Duodenal mucosa (tissue), 2 donors: ENCODE results near the gene MSRB3.

Experiments used
- H3K27ac ChIP-seq: one replicate; pipeline ENCODE4 v1.7.0; 2013; ENCODE audit warnings: low read depth, low read length
- H3K27me3 ChIP-seq, 2 donors: one replicate each; pipeline ENCODE4 v1.7.0; 2013; ENCODE audit warnings: low read length in 2 of 2, control low read depth in 1 of 2; ENCODE audit not compliant: insufficient read depth in 2 of 2, control insufficient read depth in 1 of 2
- H3K36me3 ChIP-seq, 2 donors: one replicate each; pipeline ENCODE4 v1.7.0; 2013; ENCODE audit warnings: low read length in 2 of 2, control low read depth in 1 of 2; ENCODE audit not compliant: insufficient read depth in 2 of 2, control insufficient read depth in 1 of 2
- H3K4me1 ChIP-seq, 2 donors: one replicate each; pipeline ENCODE4 v1.7.0; 2013; ENCODE audit warnings: low read length in 2 of 2, control low read depth in 1 of 2; ENCODE audit not compliant: insufficient read depth in 2 of 2, control insufficient read depth in 1 of 2
- H3K4me3 ChIP-seq, 2 donors: one replicate each; pipeline ENCODE4 v1.7.0; 2013; ENCODE audit warnings: low read length in 2 of 2, low read depth in 1 of 2
- H3K9ac ChIP-seq, 2 donors: one replicate each; pipeline ENCODE4 v1.7.0; 2013; ENCODE audit warnings: low read length in 2 of 2, low read depth in 1 of 2
- H3K9me3 ChIP-seq, 2 donors: one replicate each; pipeline ENCODE4 v1.7.0; 2013; ENCODE audit warnings: low read length in 2 of 2, control low read depth in 1 of 2; ENCODE audit not compliant: control insufficient read depth in 1 of 2

Gene MSRB3

DNA sequence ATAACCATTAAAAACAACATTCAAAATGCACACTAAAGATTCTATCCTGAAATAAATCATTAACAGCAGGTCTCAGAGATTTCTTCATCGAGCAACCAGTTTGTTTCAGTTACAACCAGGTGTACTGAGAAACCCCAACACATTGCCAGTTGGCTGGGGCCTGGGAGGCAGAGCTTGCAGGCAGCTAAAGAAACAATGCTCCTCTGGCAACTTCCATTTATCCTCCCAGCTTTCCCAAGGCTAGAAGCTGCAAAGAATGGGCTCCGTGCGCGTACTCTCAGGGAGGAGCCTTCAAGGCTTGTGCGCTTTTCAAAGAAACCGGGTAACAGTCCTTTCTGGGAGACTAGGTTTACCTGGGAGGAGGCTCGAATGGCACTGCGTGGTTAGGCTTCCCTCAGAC is 181.6 kb downstream of the MSRB3 start:
- Histone ChIP-seq H3K27ac (no peak overlapping the region), H3K9me3 (no peaks in the 10 kb centered on the region), H3K9ac (peak overlapping the region in 1 of 2 donors; percentile 10), H3K4me1 (peaks cover 14 to 26% of the 10 kb centered on the region in 2 donors), H3K36me3 (no peaks in the 10 kb centered on the region), H3K27me3 (no peaks in the 10 kb centered on the region), H3K4me3 (peak overlapping the region in 1 of 2 donors; percentile 17)

DNA sequence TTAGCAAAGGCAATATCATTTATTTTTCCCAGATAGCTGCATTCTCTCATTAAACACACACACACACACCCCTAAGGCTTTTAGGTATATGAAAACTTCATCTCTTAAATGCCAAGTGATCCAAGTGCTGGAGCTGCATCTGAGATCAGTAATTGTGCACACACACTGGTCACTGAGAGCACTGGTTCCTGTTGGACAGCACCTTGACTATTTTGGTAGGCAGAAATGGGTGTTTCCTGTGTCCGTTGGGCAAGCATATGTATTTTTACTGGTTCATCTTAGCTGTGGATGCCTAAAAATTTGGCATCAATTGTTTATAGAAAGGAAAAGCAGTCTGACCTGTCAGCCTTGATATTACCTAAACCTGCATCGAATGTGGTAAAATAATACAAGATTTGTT is 182.5 kb downstream of the MSRB3 start:
- Histone ChIP-seq H3K27ac (no peak overlapping the region), H3K9me3 (no peaks in the 10 kb centered on the region), H3K27me3 (no peaks in the 10 kb centered on the region), H3K36me3 (no peaks in the 10 kb centered on the region), H3K4me3 (no peak overlapping the region), H3K9ac (no peak overlapping the region), H3K4me1 (peaks cover 14 to 26% of the 10 kb centered on the region in 2 donors)

DNA sequence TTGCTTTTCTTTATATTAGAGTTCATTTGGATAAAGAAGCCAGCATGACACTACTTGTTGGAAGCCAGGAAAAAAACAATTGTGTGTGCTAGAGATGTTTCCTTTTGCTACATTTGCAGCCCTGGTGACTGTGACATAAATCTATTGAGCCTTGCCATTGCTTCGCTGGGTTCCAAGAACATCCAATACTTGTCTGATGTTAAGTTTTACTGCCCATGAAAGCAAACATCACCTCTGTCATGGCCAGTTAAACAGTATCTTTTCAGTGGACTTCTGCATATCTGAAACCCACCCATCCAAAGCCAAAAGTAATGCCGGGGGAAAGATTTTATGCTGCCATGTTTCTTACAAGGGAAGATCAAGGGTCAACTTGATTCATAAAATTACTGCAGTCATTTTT is 184.0 kb downstream of the MSRB3 start:
- no peak overlapping the region for H3K9ac ChIP-seq
- peaks cover 14 to 26% of the 10 kb centered on the region in 2 donors for H3K4me1 ChIP-seq
- no peaks in the 10 kb centered on the region for H3K27me3 ChIP-seq
- H3K4me3 ChIP-seq = no peak overlapping the region
- no peaks in the 10 kb centered on the region for H3K36me3 ChIP-seq
- H3K27ac ChIP-seq = no peak overlapping the region
- H3K9me3 ChIP-seq = no peaks in the 10 kb centered on the region

DNA sequence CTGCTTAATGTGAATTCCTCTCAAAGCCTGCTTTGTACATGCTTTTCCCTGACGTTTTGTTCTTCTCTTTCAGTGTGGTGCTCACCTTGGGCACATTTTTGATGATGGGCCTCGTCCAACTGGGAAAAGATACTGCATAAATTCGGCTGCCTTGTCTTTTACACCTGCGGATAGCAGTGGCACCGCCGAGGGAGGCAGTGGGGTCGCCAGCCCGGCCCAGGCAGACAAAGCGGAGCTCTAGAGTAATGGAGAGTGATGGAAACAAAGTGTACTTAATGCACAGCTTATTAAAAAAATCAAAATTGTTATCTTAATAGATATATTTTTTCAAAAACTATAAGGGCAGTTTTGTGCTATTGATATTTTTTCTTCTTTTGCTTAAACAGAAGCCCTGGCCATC is 184.6 kb downstream of the MSRB3 start:
- no peak overlapping the region for H3K27ac ChIP-seq
- H3K36me3 ChIP-seq = no peaks in the 10 kb centered on the region
- H3K4me1 ChIP-seq = peaks cover 14 to 26% of the 10 kb centered on the region in 2 donors

GRCh38 chr12:65463611-65464010 is 185.1 kb downstream of the MSRB3 start:
- Histone ChIP-seq H3K36me3 (no peaks in the 10 kb centered on the region), H3K9ac (no peak overlapping the region), H3K27me3 (no peaks in the 10 kb centered on the region), H3K4me3 (no peak overlapping the region), H3K27ac (no peak overlapping the region), H3K4me1 (peaks cover 14 to 26% of the 10 kb centered on the region in 2 donors), H3K9me3 (no peaks in the 10 kb centered on the region)

More for the DNA sequence above, 184.6 kb downstream of the MSRB3 start:
- no peak overlapping the region for H3K4me3 ChIP-seq
- H3K9me3 ChIP-seq = no peaks in the 10 kb centered on the region
- H3K27me3 ChIP-seq = no peaks in the 10 kb centered on the region
- no peak overlapping the region for H3K9ac ChIP-seq

- no peak overlapping the region for H3K9ac ChIP-seq
- H3K36me3 ChIP-seq = no peaks in the 10 kb centered on the region
- H3K9me3 ChIP-seq = no peaks in the 10 kb centered on the region
- no peak overlapping the region for H3K27ac ChIP-seq
- no peak overlapping the region for H3K4me3 ChIP-seq
- peaks cover 14 to 20% of the 10 kb centered on the region in 2 donors for H3K4me1 ChIP-seq
- H3K27me3 ChIP-seq = no peaks in the 10 kb centered on the region
These were observed 186.4 kb downstream of the MSRB3 start for GRCh38 chr12:65464930-65465329.

DNA sequence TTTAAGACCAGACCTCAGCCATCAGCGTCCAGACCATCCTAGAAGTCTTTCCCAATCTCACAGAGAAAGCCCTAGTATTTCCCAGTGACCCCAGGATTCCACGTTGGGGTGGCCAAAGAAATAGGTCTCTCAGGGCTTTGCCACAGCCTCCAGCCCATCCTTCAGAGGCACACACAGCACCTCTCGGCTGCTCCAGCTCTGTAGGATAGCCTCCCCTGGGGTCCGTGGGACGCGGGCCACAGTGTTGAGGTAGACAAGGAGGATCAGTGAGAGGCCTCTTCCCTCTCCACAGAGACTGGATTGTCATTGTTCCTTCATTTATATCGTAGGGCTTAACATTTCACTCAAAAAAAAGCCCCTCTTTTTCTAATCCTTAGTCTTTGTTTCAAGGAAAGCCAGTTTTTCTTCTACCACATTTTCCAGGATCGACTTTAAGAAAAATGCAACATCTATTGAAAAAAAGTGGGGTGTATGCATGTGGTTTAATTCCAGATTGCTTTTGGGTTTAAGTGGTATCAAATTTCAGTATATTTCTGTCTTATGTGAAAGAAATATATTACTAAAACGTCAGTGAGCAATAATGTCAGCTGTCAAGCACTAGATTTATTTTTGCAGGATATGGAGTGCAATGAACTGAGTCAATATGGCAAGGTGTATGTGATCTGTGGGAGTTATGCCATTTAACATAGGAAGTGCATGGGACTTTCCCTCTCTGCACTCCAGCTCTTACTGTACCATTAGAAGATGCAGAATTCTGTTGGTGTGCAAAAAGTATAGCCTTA is 187.5 kb downstream of the MSRB3 start:
- no peaks in the 10 kb centered on the region for H3K9me3 ChIP-seq
- H3K27me3 ChIP-seq = no peaks in the 10 kb centered on the region
- H3K4me3 ChIP-seq = no peak overlapping the region
- H3K4me1 ChIP-seq = peaks cover 14% of the 10 kb centered on the region in 2 donors
- no peak overlapping the region for H3K27ac ChIP-seq
- no peak overlapping the region for H3K9ac ChIP-seq
- H3K36me3 ChIP-seq = no peaks in the 10 kb centered on the region

- Histone ChIP-seq H3K27ac (no peak overlapping the region), H3K9me3 (no peaks in the 10 kb centered on the region), H3K4me1 (peaks cover 14% of the 10 kb centered on the region in 2 donors), H3K4me3 (no peak overlapping the region), H3K36me3 (no peaks in the 10 kb centered on the region), H3K9ac (no peak overlapping the region), H3K27me3 (no peaks in the 10 kb centered on the region)
These were observed 188.4 kb downstream of the MSRB3 start for GRCh38 chr12:65466911-65467310.

GRCh38 chr12:65470256-65470655 is 191.8 kb downstream of the MSRB3 start:
- H3K27ac ChIP-seq = no peak overlapping the region
- H3K27me3 ChIP-seq = no peaks in the 10 kb centered on the region
- no peaks in the 10 kb centered on the region for H3K9me3 ChIP-seq
- no peak overlapping the region for H3K9ac ChIP-seq
- no peak overlapping the region for H3K4me3 ChIP-seq
- no peaks in the 10 kb centered on the region for H3K4me1 ChIP-seq
- H3K36me3 ChIP-seq = no peaks in the 10 kb centered on the region

GRCh38 chr12:65472079-65472478 is 193.6 kb downstream of the MSRB3 start:
- H3K36me3 ChIP-seq = no peaks in the 10 kb centered on the region
- H3K4me1 ChIP-seq = no peaks in the 10 kb centered on the region

More at GRCh38 chr12:65472079-65472478, 193.6 kb downstream of the MSRB3 start:
- no peak overlapping the region for H3K27ac ChIP-seq
- no peaks in the 10 kb centered on the region for H3K27me3 ChIP-seq
- H3K4me3 ChIP-seq = no peak overlapping the region
- no peak overlapping the region for H3K9ac ChIP-seq
- H3K9me3 ChIP-seq = no peaks in the 10 kb centered on the region
